GM21367 (cell line): ENCODE results near the gene IGHMBP2.

Experiments
- ATAC-seq: cut with Tn5 transposase; IDR thresholded peaks from one replicate; pipeline ENCODE4 v1.9.1; 2021; ENCODE audit not compliant: unreplicated experiment

Gene IGHMBP2

GRCh38 chr11:68938816-68939582 lies 35.3 kb downstream of the IGHMBP2 start:
- ATAC-seq = no peak

- no peak for ATAC-seq
Observed at GRCh38 chr11:68939583-68940555, 36.2 kb downstream of the IGHMBP2 start.

- no peak for ATAC-seq
Observed at GRCh38 chr11:68940651-68941323, 37.1 kb downstream of the IGHMBP2 start.

GRCh38 chr11:68941324-68942094 lies 37.8 kb downstream of the IGHMBP2 start:
- no peak for ATAC-seq

GRCh38 chr11:68942095-68942620 lies 38.5 kb downstream of the IGHMBP2 start:
- ATAC-seq = no peak

- no peak for ATAC-seq
Observed at GRCh38 chr11:68942751-68943271, 39.1 kb downstream of the IGHMBP2 start.

GRCh38 chr11:68946416-68947090 lies 42.9 kb downstream of the IGHMBP2 start:
- no peak for ATAC-seq

GRCh38 chr11:68947151-68947550 lies 43.5 kb downstream of the IGHMBP2 start:
- no peak for ATAC-seq

GRCh38 chr11:68948496-68948895 lies 44.8 kb downstream of the IGHMBP2 start:
- ATAC-seq = no peak

GRCh38 chr11:68948935-68949334 lies 45.2 kb downstream of the IGHMBP2 start:
- ATAC-seq = no peak

- no peak for ATAC-seq
Observed at GRCh38 chr11:68950270-68950669, 46.6 kb downstream of the IGHMBP2 start.

- no peak for ATAC-seq
Observed at GRCh38 chr11:68950762-68951161, 47.1 kb downstream of the IGHMBP2 start.

- no peak for ATAC-seq
Observed at GRCh38 chr11:68954836-68955606, 51.3 kb downstream of the IGHMBP2 start.

GRCh38 chr11:68955607-68955958 lies 51.9 kb downstream of the IGHMBP2 start:
- no peak for ATAC-seq

- ATAC-seq = no peak
Observed at GRCh38 chr11:68956142-68956541, 52.5 kb downstream of the IGHMBP2 start.

GRCh38 chr11:68956547-68957254 lies 53.0 kb downstream of the IGHMBP2 start:
- ATAC-seq = no peak

GRCh38 chr11:68958211-68958610 lies 54.5 kb downstream of the IGHMBP2 start:
- no peak for ATAC-seq
